Measurements from ENCODE around the gene ARNT2. TPM values are rescaled to one million over a fixed set of nuclear protein-coding genes. Genes with fewer than 3 reads are reported as not detected.
A peak's percentile ranks its signal among the peaks of the same experiment; 100 is the strongest.

ARNT2 gene
- total and polyA plus RNA-seq, 10 of the 15 experiments (the other 5 are each of a cell fraction or from before 2014, with no cell fraction given) = 0.07 to 0.49 (median 0.09) TPM; not detected in 6

- Histone ChIP-seq H3K4me3 (no peak overlapping the region), H3K4me1 (ENCODE audit: control insufficient read depth, insufficient read depth, low read length) (no peaks in the 10 kb centered on the region), H3K9ac (ENCODE audit: control insufficient read depth, insufficient read depth, low read length) (no peak overlapping the region), H3K79me2 (ENCODE audit: control insufficient read depth, insufficient read depth, low read length) (no peaks in the 10 kb centered on the region), H3K4me2 (ENCODE audit: control insufficient read depth, insufficient read depth) (no peak overlapping the region), H3K36me3 (ENCODE audit: control insufficient read depth in 2 of 2, insufficient read depth in 2 of 2, low read length in 1 of 2) (no peaks in the 10 kb centered on the region), H3K27ac (ENCODE audit: control insufficient read depth, insufficient read depth) (no peak overlapping the region), H4K20me1 (ENCODE audit: control insufficient read depth, insufficient read depth) (no peaks in the 10 kb centered on the region), H2AFZ (ENCODE audit: control insufficient read depth, low read depth, low read length) (no peak overlapping the region), H3K27me3 (replicated peaks in 1 of 2; ENCODE audit: control insufficient read depth in 2 of 2, insufficient read depth in 2 of 2, low read length in 1 of 2) (peaks cover 2% of the 10 kb centered on the region in 2 experiments), H3K9me3 (replicated peaks; ENCODE audit: control insufficient read depth, insufficient read depth, low read length) (no peaks in the 10 kb centered on the region)
- DNase-seq (ENCODE audit: low read depth, low spot score) (no peak), FAIRE-seq (peak; percentile 35), ATAC-seq (no peak)
- intact Hi-C loops (cut with micrococcal nuclease; ENCODE audit: unreplicated experiment) (no loop called here), in situ Hi-C loops (cut with MboI) (loop anchor here (10.0 kb wide), 1 partner anchor 211 kb away; the partner anchor contains the start of gene CEMIP)
- 21% methylated on average over 8 of the region's 8 CpGs for whole genome bisulfite sequencing (ENCODE audit: insufficient coverage, insufficient replicate concordance, low lambda C conversion rate, missing lambda C conversion rate)
- POLR2A ChIA-PET = no interaction called here
- CTCF ChIA-PET = interaction anchor here (1.0 kb wide), 1 partner anchor 213 kb away, joined by 3 read pairs; no protein-coding TSS in a partner anchor
- SMC1A ChIA-PET (ENCODE audit: uncharacterized antibody, unreplicated experiment) = no interaction called here
- no TSS peak for BruUV-seq (replicated peaks)
- RAD21 ChIA-PET (ENCODE audit: unreplicated experiment) = no interaction called here
- TF ChIP-seq HDAC2 (IDR thresholded peaks at IDR 0.05) = no peak
- no peak for TF ChIP-seq ETV6 (conservative IDR thresholded peaks at IDR 0.05 in 1 of 2, IDR thresholded peaks at IDR 0.05 in 1 of 2; ENCODE audit: borderline replicate concordance in 1 of 2, low read depth in 1 of 2)
- TF ChIP-seq ZBTB33 (IDR thresholded peaks at IDR 0.05) = no peak
- no peak for TF ChIP-seq USF1 (IDR thresholded peaks at IDR 0.05; ENCODE audit: borderline replicate concordance, extremely low read length, insufficient read depth, low read depth, low read length)
- TF ChIP-seq NRF1 (conservative IDR thresholded peaks at IDR 0.05; ENCODE audit: low read depth, low read length) = no peak
- TF ChIP-seq BACH1 (IDR thresholded peaks at IDR 0.05; ENCODE audit: borderline replicate concordance) = no peak
- no peak for TF ChIP-seq RBBP5 (conservative IDR thresholded peaks at IDR 0.05)
- no peak for TF ChIP-seq MTA3 (IDR thresholded peaks at IDR 0.05; ENCODE audit: borderline replicate concordance, low read length)
- no peak for TF ChIP-seq FOXK2 (IDR thresholded peaks at IDR 0.05)
- no peak for TF ChIP-seq CEBPZ (IDR thresholded peaks at IDR 0.05; ENCODE audit: low read depth, low read length)
- no peak for TF ChIP-seq NR2F1 (conservative IDR thresholded peaks at IDR 0.05)
- no peak for TF ChIP-seq SMAD1 (IDR thresholded peaks at IDR 0.05; ENCODE audit: low read depth, partially characterized antibody)
- TF ChIP-seq ZBED1 (IDR thresholded peaks at IDR 0.05; ENCODE audit: borderline replicate concordance) = no peak
- TF ChIP-seq PML (IDR thresholded peaks at IDR 0.05; ENCODE audit: low read length) = no peak
- no peak for TF ChIP-seq MYC (IDR thresholded peaks at IDR 0.05; ENCODE audit: insufficient read depth, insufficient read length, insufficient replicate concordance, low read length, severe bottlenecking)
- TF ChIP-seq SREBF2 (IDR thresholded peaks at IDR 0.05; ENCODE audit: low read length) = no peak
- TF ChIP-seq CHD2 (IDR thresholded peaks at IDR 0.05; ENCODE audit: borderline replicate concordance, low read depth, low read length) = no peak
- TF ChIP-seq SUPT20H (IDR thresholded peaks at IDR 0.05; ENCODE audit: borderline replicate concordance, control insufficient read depth, low read depth, low read length) = no peak
- TF ChIP-seq CEBPB (IDR thresholded peaks at IDR 0.05; ENCODE audit: borderline replicate concordance in 1 of 2, low read depth in 2 of 2, low read length in 2 of 2) = no peak
These were observed 159.9 kb downstream of the ARNT2 start for GRCh38 chr15:80564056-80564455.

Measured in GM12878 (cell line).